IPS DF 4.7 (cell line): ENCODE results near the gene TUBGCP6.

Source experiments
- DNase-seq: peaks from one replicate; pipeline ENCODE4 v3.0.0-alpha.2; 2013; ENCODE audit warnings: low spot score; ENCODE audit errors: extremely low read depth

The TUBGCP6 gene

GRCh38 chr22:50264946-50265669, 20.3 kb upstream of the TUBGCP6 start:
- DNase-seq, result no peak

- DNase-seq, result no peak
Observed at GRCh38 chr22:50264104-50264745, 19.4 kb upstream of the TUBGCP6 start.

DNA sequence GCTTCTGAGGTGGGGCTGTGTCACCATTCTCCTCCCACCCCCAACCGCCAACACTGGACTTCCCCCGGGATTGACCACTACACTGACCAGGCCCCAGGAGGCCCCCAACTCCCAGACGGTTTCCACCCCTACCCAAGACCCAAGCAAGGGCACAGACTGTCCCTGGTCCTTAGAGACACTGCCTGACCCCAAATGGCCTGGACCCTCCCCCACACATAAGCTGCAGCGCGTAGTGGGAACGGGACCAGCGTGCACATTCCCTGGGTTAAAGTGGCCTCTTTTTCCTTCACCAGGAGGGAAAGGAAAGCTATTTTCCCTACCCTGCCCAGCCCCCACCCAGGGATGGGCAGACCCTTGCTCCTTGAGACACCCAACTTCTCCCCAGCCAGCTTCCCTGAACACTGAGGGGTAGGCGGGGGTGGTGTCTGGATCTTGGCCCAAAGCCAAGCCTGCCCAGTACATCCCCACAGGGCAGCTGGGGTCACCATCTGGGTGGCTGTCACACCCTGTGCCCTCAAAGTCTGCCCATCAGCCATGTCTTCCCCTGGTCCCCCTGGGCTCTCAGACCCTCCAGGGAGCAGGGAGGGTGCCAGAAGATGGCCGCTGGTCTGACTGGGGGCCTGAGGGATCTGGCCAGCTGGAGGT, 18.3 kb upstream of the TUBGCP6 start:
- DNase-seq, result no peak

DNA sequence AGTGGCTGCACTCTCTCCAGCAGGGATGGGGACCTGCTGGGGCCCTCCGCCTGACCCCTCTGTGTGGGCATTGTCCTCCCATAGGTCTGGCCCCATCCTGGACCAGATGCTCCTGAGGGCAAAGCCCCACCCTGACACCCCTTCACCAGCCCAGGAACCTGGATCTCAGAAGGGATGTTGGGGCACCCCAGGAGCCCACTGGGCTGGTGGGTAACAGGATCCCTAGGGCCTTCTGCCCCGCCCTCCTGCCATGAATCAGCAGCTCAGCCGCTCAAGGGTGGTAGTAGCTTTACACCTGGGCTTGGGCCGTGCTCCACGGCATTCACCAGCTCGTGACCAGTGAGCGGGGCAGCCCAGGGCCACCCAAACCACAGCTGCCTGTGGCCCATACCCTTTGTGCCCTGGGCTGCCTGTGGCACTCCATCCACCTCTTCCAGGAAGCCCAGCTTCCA, 17.7 kb upstream of the TUBGCP6 start:
- DNase-seq, result no peak

DNA sequence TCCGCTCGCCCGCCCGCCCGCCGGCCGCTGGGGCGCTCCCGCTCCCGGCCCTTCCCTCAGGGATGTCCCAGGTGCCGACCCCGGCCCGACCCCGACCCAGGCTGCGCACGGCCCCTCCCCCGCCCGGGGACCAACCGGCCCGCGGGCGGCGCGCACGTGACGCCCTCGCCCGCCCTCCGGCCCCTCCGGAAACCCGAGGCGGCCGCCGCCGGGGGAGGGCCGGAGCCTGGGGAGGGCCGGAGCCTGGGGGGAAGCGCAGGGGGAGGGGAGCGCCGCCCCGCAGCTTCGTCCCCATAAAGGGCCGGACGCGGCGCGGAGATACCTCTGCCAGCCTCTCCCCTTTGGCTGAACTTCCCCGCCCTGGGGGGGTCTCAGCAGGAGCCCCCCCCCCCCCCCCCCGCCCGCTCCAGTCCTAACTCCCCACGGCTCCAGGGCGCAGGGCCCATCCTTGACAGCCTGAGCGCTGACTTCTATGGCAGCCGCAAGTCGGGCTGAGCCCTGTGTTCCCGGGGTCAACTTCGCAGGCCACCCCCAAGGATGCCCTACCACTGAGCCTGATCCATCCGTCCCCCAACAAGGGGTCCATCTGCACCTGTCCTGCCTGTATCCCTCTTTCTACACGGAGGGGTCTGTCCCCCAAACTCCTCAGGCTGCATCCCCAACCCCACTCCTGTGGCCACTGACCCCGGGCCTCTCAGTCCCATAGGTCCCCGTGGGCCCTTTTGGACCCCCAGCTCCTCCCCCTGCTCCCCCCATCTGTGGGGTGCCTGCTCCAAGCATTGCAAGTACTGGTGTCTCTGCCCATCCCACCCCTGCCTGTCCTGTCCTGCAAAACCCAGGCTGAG, 17.0 kb upstream of the TUBGCP6 start, which contains the start of gene MAPK12:
MAPK12 (minus strand) TSS at position 69 of the 845 bp plus-strand sequence. CDS start 174 bp downstream, outside the sequence.
- no peak for DNase-seq

DNA sequence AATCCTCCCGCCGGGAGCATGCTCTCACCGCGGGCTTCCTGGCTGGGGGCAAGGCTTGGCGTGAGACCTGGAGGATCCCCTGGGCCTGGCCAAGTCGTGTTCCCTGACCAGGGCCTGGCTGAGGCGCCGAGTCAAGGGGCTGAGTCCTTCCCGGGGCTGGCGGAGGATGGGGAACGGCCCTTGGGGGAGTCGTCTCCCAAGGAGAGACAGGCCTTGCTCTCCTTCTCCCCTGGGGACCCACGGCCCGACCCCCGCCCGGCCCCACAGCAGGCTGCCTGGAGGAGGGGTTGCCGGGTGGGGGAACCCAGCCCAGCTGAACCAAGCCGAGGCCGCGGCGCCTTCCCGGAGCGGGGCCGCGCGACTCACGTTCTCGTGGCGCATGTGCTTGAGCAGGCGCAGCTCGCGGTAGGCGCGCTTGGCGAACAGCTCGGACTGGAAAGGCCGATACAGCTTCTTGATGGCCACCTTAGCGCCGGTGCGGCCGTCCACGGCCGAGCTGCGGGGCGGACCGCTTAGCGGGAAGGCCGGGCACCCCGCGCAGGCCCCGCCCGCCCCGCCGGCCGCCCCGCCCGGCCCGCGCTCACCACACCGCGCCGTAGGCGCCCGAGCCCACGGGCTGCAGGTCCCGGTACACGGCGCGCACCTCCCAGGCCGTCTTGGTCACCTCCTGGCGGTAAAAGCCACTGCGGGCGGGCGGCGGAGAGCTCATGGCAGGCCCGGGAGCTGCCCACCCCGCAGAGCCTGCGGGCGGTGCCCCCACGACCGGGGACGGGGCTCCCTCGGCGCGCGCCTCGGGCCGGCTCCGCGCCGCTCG, 16.2 kb upstream of the TUBGCP6 start:
- DNase-seq, result no peak

- DNase-seq, result no peak
Observed at GRCh38 chr22:50260434-50260800, 15.6 kb upstream of the TUBGCP6 start.

DNA sequence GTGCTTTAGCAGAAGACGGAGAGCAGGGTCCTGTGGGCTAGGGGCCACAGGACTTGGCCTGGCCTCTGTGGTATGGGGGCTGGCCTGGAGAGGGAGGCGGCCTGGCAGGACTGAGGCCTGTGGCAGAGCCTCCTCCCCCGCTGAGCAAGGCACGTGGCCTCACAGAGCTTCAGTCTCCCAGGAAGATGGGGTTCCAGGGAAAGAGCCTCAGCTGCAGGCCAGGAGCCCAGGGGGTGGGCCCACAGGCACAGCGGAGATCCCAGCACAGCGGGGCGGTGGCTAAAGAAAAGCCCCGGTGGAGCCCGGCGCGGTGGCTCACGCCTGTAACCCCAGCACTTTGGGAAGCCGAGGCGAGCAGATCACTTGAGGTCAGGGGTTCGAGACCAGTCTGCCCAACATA, 14.5 kb upstream of the TUBGCP6 start:
- no peak for DNase-seq

DNA sequence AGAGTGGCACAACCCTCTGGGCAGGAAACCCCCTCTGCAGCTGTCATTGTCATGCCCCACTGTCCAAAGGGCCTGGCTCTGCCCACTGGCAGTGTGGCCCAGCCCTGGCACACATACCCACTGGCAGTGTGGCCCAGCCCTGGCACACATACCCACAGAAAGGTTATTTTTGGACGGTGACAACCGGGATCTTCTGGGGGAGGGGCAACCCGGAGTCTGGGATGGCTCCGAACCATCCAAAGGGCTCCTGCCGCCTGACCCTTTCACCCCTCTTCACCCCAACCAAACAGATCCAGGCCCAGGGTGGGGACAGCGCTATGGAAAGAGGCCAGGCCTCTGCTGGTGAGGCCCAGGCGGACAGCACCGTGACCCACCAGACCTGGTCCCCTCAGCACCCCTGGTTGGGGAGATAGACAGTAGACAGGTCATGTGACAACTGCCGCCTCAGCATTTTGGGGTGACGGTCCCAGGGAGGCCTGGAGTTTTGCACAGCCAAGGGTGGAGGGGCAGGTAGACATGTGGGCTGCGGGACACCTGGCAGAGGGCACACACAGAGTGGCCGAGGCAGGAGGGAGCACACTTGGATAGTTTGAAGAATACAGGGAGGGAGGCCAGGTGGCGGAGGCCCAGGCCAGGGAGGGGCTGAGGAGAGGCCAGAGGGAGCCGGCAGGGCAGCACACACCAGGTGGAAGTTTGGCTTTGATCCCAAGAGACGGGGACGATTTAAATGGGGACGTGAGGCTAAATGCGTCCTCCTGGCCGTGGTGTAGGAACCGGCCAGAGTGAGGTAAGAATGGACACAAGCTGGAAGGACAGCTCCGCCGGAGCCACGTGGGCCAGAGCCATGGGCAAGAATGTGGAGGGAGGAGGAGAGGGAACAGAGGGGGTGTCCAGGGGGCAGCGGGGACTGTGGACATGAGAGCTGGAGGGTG, 13.8 kb upstream of the TUBGCP6 start:
- no peak for DNase-seq

GRCh38 chr22:50257451-50258360, 12.9 kb upstream of the TUBGCP6 start:
- no peak for DNase-seq

DNA sequence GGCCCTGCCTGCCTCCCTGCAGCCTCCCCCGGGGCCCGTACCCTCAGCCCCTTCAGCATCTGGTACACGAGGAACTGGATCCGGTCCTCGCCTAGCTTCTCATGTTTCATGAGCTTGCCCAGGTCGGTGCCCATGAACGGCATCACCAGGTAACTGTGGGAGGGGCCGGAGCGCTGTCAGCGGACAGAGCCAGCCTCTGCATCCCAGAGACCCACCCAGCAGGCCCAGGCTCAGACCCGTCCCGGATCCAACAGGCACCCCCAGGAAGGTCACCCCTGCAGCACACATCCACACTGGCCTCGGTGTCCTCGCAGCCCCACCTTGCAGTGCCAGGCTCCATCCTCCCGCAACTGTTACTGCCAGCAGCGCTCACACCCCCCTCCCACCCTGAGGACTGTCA, 12.2 kb upstream of the TUBGCP6 start:
- DNase-seq, result no peak

DNA sequence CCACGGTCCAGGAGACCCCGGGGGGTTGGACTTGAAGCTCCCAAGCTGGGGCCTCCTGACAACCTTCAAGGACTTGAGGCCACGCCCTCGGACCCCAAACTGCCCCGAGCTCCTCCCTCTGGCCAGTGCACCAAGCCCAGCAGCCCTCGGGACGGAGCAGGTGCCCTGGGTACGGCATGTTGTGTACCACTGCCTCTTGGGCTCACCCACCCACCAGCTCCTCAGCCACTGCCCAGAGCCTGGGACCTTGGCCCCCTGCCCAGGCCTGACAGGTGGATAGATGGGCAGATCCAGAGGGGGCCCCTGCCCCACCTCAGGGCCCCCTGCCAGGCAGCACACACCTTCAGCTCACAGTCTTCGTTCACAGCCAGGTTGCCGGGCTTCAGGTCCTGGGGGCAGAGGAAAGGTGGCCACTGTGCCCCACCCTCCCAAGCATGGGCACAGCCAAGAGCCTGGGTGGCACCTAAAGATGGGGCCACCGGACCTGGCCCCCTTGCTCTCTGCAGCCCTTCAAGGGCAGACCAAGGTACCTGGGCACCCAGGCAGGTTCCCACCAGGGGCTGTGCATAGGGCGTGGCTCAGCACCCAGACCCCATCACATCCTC, 11.5 kb upstream of the TUBGCP6 start:
- DNase-seq, result no peak

GRCh38 chr22:50255607-50256006, 10.8 kb upstream of the TUBGCP6 start:
- DNase-seq, result no peak

GRCh38 chr22:50255099-50255498, 10.3 kb upstream of the TUBGCP6 start:
- DNase-seq, result no peak

GRCh38 chr22:50253941-50254340, 9.1 kb upstream of the TUBGCP6 start:
- DNase-seq, result no peak

- DNase-seq, result no peak
Observed at GRCh38 chr22:50253046-50253915, 8.5 kb upstream of the TUBGCP6 start.
